K562 (cell line): ENCODE measurements around the gene TYSND1. TPM values are rescaled to one million over a fixed set of nuclear protein-coding genes. Genes with fewer than 3 reads are reported as not detected.

Experiments used
- ATAC-seq: fragments of 200-7000 bp; cut with Tn5 transposase; 3 replicates; pipeline ENCODE4 v1.9.1; 2020; ENCODE audit warnings: moderate library complexity
- BruUV-seq: library from RNA; stranded (reverse); fragments of 400-500 nt; replicated peaks from 2 replicates; lab custom pipeline; 2021; lab: Mats Ljungman, UMichigan
- CTCF ChIA-PET: fragments of 300-600 bp; formaldehyde crosslinking; extraction: SDS; loops from one replicate; lab custom pipeline; 2021; ENCODE audit warnings: low intra/inter-chr PET ratio; lab: Yijun Ruan, JAX
- POLR2A ChIA-PET: fragments of 300-600, 350-650 bp; sonication (Branson Sonifier 250); formaldehyde crosslinking; extraction: SDS; loops from one replicate; lab custom pipeline; 2021; ENCODE audit warnings: antibody characterized with exemption, inconsistent platforms; lab: Yijun Ruan, JAX
- DNase-seq, 4 experiments: peaks; one replicate each; pipeline versions ENCODE4 v3.0.0 to v3.0.0-alpha.2; 2011 to 2018; ENCODE audit warnings: low spot score in 3 of 4, mixed read lengths in 3 of 4; ENCODE audit errors: extremely low read depth in 1 of 4
- FAIRE-seq: peaks from 2 replicates; lab custom pipeline; 2011; peaks lifted over from hg19 to GRCh38; lab: Jason Lieb, UNC
- H2AFZ ChIP-seq: 2 replicates; pipeline ENCODE4 v1.6.0; 2011; ENCODE audit warnings: low read depth, low read length, control low read depth, inconsistent platforms
- H3K27ac ChIP-seq: fragments of 200-600 bp; 3 replicates; pipeline ENCODE4 v1.8.0; 2011; ENCODE audit warnings: low read depth, mild to moderate bottlenecking, control low read depth, inconsistent platforms, low read length, moderate library complexity, mixed read lengths; ENCODE audit errors: extremely low read depth
- H3K27me3 ChIP-seq, 2 experiments: fragments of 300-600 bp in 1 of 2; 2 replicates in 1 of 2; 3 replicates in 1 of 2; pipeline versions ENCODE4 v1.6.0 to v1.8.0; 2011; ENCODE audit warnings: inconsistent platforms in 2 of 2, low read length in 2 of 2, mild to moderate bottlenecking in 1 of 2, mixed read lengths in 1 of 2, moderate library complexity in 1 of 2; ENCODE audit not compliant: control insufficient read depth in 2 of 2, insufficient read depth in 2 of 2
- H3K36me3 ChIP-seq: fragments of 300-600 bp; 3 replicates; pipeline ENCODE4 v1.8.0; 2011; ENCODE audit warnings: mild to moderate bottlenecking, low read length, inconsistent platforms; ENCODE audit not compliant: control insufficient read depth, insufficient read depth
- H3K4me1 ChIP-seq, 2 experiments: fragments of 200-600 bp in 1 of 2; replicated peaks in 1 of 2; 2 replicates in 1 of 2; 3 replicates in 1 of 2; pipeline versions ENCODE4 v1.5.1 to v1.8.0; 2011; ENCODE audit warnings: inconsistent platforms in 2 of 2, low read length in 2 of 2, mild to moderate bottlenecking in 1 of 2, mixed read lengths in 1 of 2, moderate library complexity in 1 of 2; ENCODE audit not compliant: control insufficient read depth in 2 of 2, insufficient read depth in 2 of 2
- H3K4me2 ChIP-seq: 2 replicates; pipeline ENCODE4 v1.6.1; 2011; ENCODE audit warnings: low read length, control low read depth, inconsistent platforms, mixed read lengths; ENCODE audit not compliant: insufficient read depth
- H3K4me3 ChIP-seq: fragments of 200-600 bp; sonication (generic), shearing (Covaris generic); 2 replicates; pipeline ENCODE4 v1.5.1; 2016; ENCODE audit warnings: control low read depth, inconsistent platforms
- H3K79me2 ChIP-seq: fragments of 200-600 bp; 3 replicates; pipeline ENCODE4 v1.8.0; 2011; ENCODE audit warnings: low read length, inconsistent platforms; ENCODE audit not compliant: control insufficient read depth, insufficient read depth
- H3K9ac ChIP-seq, 2 experiments: 2 replicates each; pipeline versions ENCODE4 v1.6.0 to v1.6.1; 2011; ENCODE audit warnings: low read depth in 2 of 2, low read length in 2 of 2, control low read depth in 1 of 2, inconsistent platforms in 1 of 2, mild to moderate bottlenecking in 1 of 2, mixed read lengths in 1 of 2; ENCODE audit not compliant: insufficient read depth in 1 of 2
- H3K9me1 ChIP-seq: one replicate; pipeline ENCODE4 v1.6.0; 2011; ENCODE audit warnings: inconsistent platforms, mild to moderate bottlenecking, low read length, moderate library complexity; ENCODE audit not compliant: control insufficient read depth, insufficient read depth
- H3K9me3 ChIP-seq: replicated peaks from 2 replicates; pipeline ENCODE4 v1.5.1; 2011; ENCODE audit warnings: low read depth, low read length, inconsistent platforms; ENCODE audit not compliant: control insufficient read depth, insufficient read depth
- H4K20me1 ChIP-seq: replicated peaks from 2 replicates; pipeline ENCODE4 v1.6.1; 2011; ENCODE audit warnings: low read length, inconsistent platforms, mixed read lengths; ENCODE audit not compliant: control insufficient read depth, insufficient read depth
- BCOR ChIP-seq: fragments of 450-650 bp; IDR thresholded peaks from 2 replicates; pipeline ENCODE4 v1.6.1; 2016
- CHCHD3 ChIP-seq: fragments of 250-450 bp; sonication (Bioruptor Pico); IDR thresholded peaks from 2 replicates; pipeline ENCODE4 v2.1.2; 2022; ENCODE audit warnings: mild to moderate bottlenecking
- CTBP1 ChIP-seq: fragments of 450-650 bp; IDR thresholded peaks from 2 replicates; pipeline ENCODE4 v1.6.1; 2016; ENCODE audit warnings: borderline replicate concordance
- DACH1 ChIP-seq: fragments of 450-650 bp; IDR thresholded peaks from 2 replicates; pipeline ENCODE4 v1.6.1; 2018; ENCODE audit not compliant: partially characterized antibody
- FIP1L1 ChIP-seq: fragments of 200-400 bp; formaldehyde crosslinking; IDR thresholded peaks from 2 replicates; pipeline ENCODE4 v1.6.1; 2018; ENCODE audit warnings: mild to moderate bottlenecking, low read depth, low read length; ENCODE audit not compliant: poor library complexity, severe bottlenecking
- FOXP1 ChIP-seq: sonication (generic); formaldehyde crosslinking; IDR thresholded peaks from 2 replicates; pipeline ENCODE4 v1.8.0; 2022; ENCODE audit warnings: mild to moderate bottlenecking, missing genetic modification reagents
- KDM1A ChIP-seq, 2 experiments: fragments of 450-650 bp; IDR thresholded peaks; 2 replicates each; pipeline ENCODE4 v1.6.1; 2016; ENCODE audit warnings: mild to moderate bottlenecking in 2 of 2
- MBD1 ChIP-seq: fragments of 250-450 bp; sonication (Bioruptor Pico); IDR thresholded peaks from 2 replicates; pipeline ENCODE4 v1.8.0; 2022; ENCODE audit warnings: inconsistent platforms
- NBN ChIP-seq: fragments of 450-650 bp; IDR thresholded peaks from 2 replicates; pipeline ENCODE4 v1.6.1; 2016; ENCODE audit warnings: low read depth, mild to moderate bottlenecking
- PRDM10 ChIP-seq: fragments of 450-650 bp; IDR thresholded peaks from 2 replicates; pipeline ENCODE4 v1.6.1; 2018; ENCODE audit not compliant: partially characterized antibody
- SREBF2 ChIP-seq: sonication (generic); formaldehyde crosslinking; IDR thresholded peaks from 2 replicates; pipeline ENCODE4 v1.4.0; 2020; ENCODE audit warnings: mild to moderate bottlenecking, missing genetic modification reagents
- TEAD4 ChIP-seq, 2 experiments: sonication (generic) in 1 of 2; formaldehyde crosslinking in 1 of 2; IDR thresholded peaks; 2 replicates each; pipeline versions ENCODE4 v1.6.1 to v1.8.0; 2012 to 2022; ENCODE audit warnings: borderline replicate concordance in 1 of 2, inconsistent platforms in 1 of 2, low read length in 1 of 2, mild to moderate bottlenecking in 1 of 2, missing genetic modification reagents in 1 of 2
- TFAM ChIP-seq: fragments of 250-450 bp; sonication (Bioruptor Pico); conservative IDR thresholded peaks from 2 replicates; pipeline ENCODE4 v1.5.0; 2021; ENCODE audit warnings: mild to moderate bottlenecking, moderate library complexity
- ZBTB2 ChIP-seq: fragments of 450-650 bp; IDR thresholded peaks from 2 replicates; pipeline ENCODE4 v1.6.1; 2016; ENCODE audit warnings: antibody characterized with exemption
- ZNF239 ChIP-seq: fragments of 250-450 bp; sonication (Bioruptor Pico); IDR thresholded peaks from 2 replicates; pipeline ENCODE4 v1.4.0; 2020; ENCODE audit warnings: mild to moderate bottlenecking
- ZNF695 ChIP-seq: fragments of 450-650 bp; formaldehyde crosslinking; IDR thresholded peaks from 2 replicates; pipeline ENCODE4 v1.4.0; 2020; ENCODE audit warnings: mild to moderate bottlenecking, moderate library complexity
- WGBS: fragments of 100-300 bp; shearing (Covaris generic); methylation state at CpG from one replicate; pipeline ENCODE4 v1.1.6; 2016; ENCODE audit warnings: low coverage, mixed read lengths; ENCODE audit not compliant: insufficient coverage; ENCODE audit errors: missing lambda C conversion rate; 5-methylcytosine and 5-hydroxymethylcytosine counted together
- in situ Hi-C: fragments of 300-500 bp; cut with MboI; formaldehyde crosslinking; loops from 4 replicates; pipeline ENCODE4 v1.15.0; 2018; ENCODE audit warnings: inconsistent platforms, mixed read lengths
- intact Hi-C: fragments of 100-400 bp; cut with micrococcal nuclease; formaldehyde crosslinking; loops from 2 replicates; pipeline ENCODE4 v1.14.2; 2022
- polyA plus RNA-seq, 8 experiments: library from polyadenylated mRNA; depleted of rRNA in 4 of 8; stranded (reverse) in 5 of 8; unstranded in 3 of 8; fragments of >200 nt; fragmentation: Nextera tagmentation in 2 of 8; fragmentation: Illumina TruSeq in 1 of 8; extraction: Ambion mirVana in 2 of 8; extraction: Trizol in 1 of 8; gene quantifications; 2 replicates each; pipeline versions ENCODE4 v1.2.1 to v1.2.3, GENCODE V29; 2011 to 2014; ENCODE audit warnings: inconsistent platforms in 1 of 8, missing spikeins in 1 of 8
- total RNA-seq, 7 experiments: library from RNA; depleted of rRNA in 6 of 7; stranded (reverse); fragments of >200 nt in 6 of 7; fragmentation: Illumina TruSeq in 2 of 7; extraction: Trizol in 2 of 7; gene quantifications; 2 replicates each; pipeline versions ENCODE4 v1.2.1 to v1.2.3, GENCODE V29; 2011 to 2021; ENCODE audit warnings: low replicate concordance in 1 of 7

Gene TYSND1
- total and polyA plus RNA-seq, 9 of the 15 experiments (the other 6 are each of a cell fraction or from before 2014, with no cell fraction given), result 0.60 to 2.0 (median 1.3) TPM

- intact Hi-C loops, result no loop called here
- Histone ChIP-seq H3K27ac (no peak overlapping the region), H3K27me3 (peaks cover 2 to 5% of the 10 kb centered on the region in 2 experiments; a peak in 3 of 5 replicates), H2AFZ (no peak overlapping the region), H3K36me3 (no peaks in the 10 kb centered on the region), H3K9me3 (no peaks in the 10 kb centered on the region)
- DNase-seq (no peak), ATAC-seq (peak; percentile 15; the same call in 1 of the 3 replicates)
- in situ Hi-C loops, result no loop called here
- no peak for TF ChIP-seq ZNF239
- TF ChIP-seq SREBF2 (CRISPR knock-in tag), result no peak
- TF ChIP-seq ZNF695 (CRISPR knock-in tag), result no peak
- no peak for TF ChIP-seq DACH1
- TF ChIP-seq TFAM (CRISPR knock-in tag), result no peak
- TF ChIP-seq CHCHD3 (CRISPR knock-in tag), result no peak
- no peak for TF ChIP-seq KDM1A (IDR thresholded peaks at IDR 0.05)
- no peak for TF ChIP-seq MBD1 (CRISPR knock-in tag)
- no peak for TF ChIP-seq PRDM10
- no peak for TF ChIP-seq ZBTB2
- TF ChIP-seq FOXP1 (CRISPR knock-in tag), result no peak
- no peak for TF ChIP-seq TEAD4 (IDR thresholded peaks at IDR 0.05; ENCODE audit: low read length)
- TF ChIP-seq TEAD4 (CRISPR knock-in tag; IDR thresholded peaks at IDR 0.05; ENCODE audit: borderline replicate concordance), result no peak
- TF ChIP-seq CTBP1, result no peak
- TF ChIP-seq FIP1L1, result no peak
- no peak for TF ChIP-seq NBN
- no peak for TF ChIP-seq BCOR
- TF ChIP-seq, all 486 proteins: peak for 0
- no TSS peak for BruUV-seq
- Histone ChIP-seq H4K20me1 (no peaks in the 10 kb centered on the region), H3K9me1 (no peaks in the 10 kb centered on the region), H3K4me2 (no peak overlapping the region), H3K9ac (no peak overlapping the region), H3K4me1 (no peaks in the 10 kb centered on the region; a peak in 1 of 5 replicates), H3K79me2 (no peaks in the 10 kb centered on the region), H3K4me3 (no peak overlapping the region)
- ChIA-PET POLR2A (interaction anchor here (0.6 to 1.4 kb wide), 2 partner anchors 10 to 20 kb away, joined by 3 to 8 read pairs; partner anchors contain the start of gene SAR1A), CTCF (no interaction called here)
- FAIRE-seq, result no peak
- WGBS, result 35% methylated on average over 5 of the region's 5 CpGs
These were observed 44.1 kb upstream of the TYSND1 start for GRCh38 chr10:70190581-70190980.
